ENCODE data around the gene SUSD1.
"Not testable (repeated sequence)": the region's sequence is repeated elsewhere in the genome, so short reads cannot be mapped to it uniquely, and the experiment has no call there.

GRCh38 chr9:112073639-112074173 is 101.4 kb downstream of the SUSD1 start:
- not testable (repeated sequence) for TF ChIP-seq CTCF (tag by site-specific recombination; IDR thresholded peaks at IDR 0.05); KLF1 (tag by site-specific recombination; IDR thresholded peaks at IDR 0.05); PRDM1 (tag by site-specific recombination; IDR thresholded peaks at IDR 0.05); YY1 (tag by site-specific recombination; IDR thresholded peaks at IDR 0.05); MYNN (tag by site-specific recombination; IDR thresholded peaks at IDR 0.05; ENCODE audit: borderline replicate concordance); ZNF629 (tag by site-specific recombination; IDR thresholded peaks at IDR 0.05); ELK4 (IDR thresholded peaks at IDR 0.05; ENCODE audit: borderline replicate concordance, low read depth, low read length); KLF10 (tag by site-specific recombination; IDR thresholded peaks at IDR 0.05); ZNF239 (tag by site-specific recombination; IDR thresholded peaks at IDR 0.05); ZNF645 (tag by site-specific recombination; IDR thresholded peaks at IDR 0.05); ZNF561 (tag by site-specific recombination; IDR thresholded peaks at IDR 0.05; ENCODE audit: borderline replicate concordance); ZBTB21 (tag by site-specific recombination; IDR thresholded peaks at IDR 0.05); ZNF670 (tag by site-specific recombination; IDR thresholded peaks at IDR 0.05; ENCODE audit: low read depth)

All from HEK293 (cell line).